GM18858 (cell line): ENCODE data around the gene FAM228A.
"Not testable (repeated sequence)": the region's sequence is repeated elsewhere in the genome, so short reads cannot be mapped to it uniquely, and the experiment has no call there.

Experiments used
- ATAC-seq: cut with Tn5 transposase; IDR thresholded peaks from one replicate; pipeline ENCODE4 v1.9.1; 2021; ENCODE audit not compliant: unreplicated experiment

The FAM228A gene

GRCh38 chr2:24190503-24190902 lies 15.7 kb downstream of the FAM228A start:
- ATAC-seq = no peak

DNA sequence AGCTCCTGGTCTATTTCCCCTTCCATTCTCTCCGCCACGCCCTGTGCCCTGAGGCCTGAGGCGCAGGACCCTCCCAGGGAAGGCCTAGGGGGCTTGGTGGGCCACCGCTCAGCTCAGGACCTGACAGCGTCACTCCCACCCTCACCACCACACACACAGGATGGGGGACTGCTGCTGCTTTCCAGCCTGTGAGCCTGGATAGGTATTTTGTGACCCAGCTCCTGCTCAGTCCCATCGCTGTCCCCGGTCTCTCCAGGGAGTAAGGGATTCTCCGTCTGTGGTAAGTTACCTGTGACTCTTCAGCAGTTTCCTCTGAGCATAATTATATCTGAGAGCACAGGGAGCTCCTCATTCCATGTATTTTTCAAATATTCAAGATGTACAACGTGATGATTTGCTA lies 16.3 kb downstream of the FAM228A start:
- ATAC-seq = no peak

DNA sequence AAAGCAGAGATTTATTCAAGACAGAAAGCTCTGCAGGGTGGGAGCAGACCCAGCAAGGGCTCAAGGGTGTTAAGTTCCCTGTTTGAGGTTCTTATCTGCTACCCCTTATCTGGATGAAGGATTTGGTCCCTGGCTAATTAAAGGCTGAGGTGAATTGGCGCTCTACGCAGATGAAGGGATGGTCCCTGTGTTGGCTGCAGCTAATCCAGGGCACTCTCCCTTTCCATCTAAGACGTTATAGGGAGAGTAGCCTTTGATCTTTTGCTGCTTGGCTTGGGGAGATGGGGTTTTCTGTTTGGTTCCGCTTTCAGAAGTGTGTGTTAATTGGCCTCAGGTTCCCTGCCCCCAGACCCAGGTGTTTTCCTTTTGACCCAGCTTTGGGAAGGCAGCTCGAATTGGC lies 17.0 kb downstream of the FAM228A start:
- no peak for ATAC-seq

DNA sequence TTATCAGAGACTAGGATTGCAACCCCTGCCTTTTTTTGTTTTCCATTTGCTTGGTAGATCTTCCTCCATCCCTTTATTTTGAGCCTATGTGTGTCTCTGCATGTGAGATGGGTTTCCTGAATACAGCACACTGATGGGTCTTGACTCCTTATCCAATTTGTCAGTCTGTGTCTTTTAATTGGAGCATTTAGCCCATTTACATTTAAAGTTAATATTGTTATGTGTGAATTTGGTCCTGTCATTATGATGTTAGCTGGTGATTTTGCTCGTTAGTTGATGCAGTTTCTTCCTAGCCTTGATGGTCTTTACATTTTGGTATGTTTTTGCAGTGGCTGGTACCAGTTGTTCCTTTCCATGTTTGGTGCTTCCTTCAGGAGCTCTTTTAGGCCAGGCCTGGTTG lies 22.4 kb downstream of the FAM228A start:
- not testable (repeated sequence) for ATAC-seq

DNA sequence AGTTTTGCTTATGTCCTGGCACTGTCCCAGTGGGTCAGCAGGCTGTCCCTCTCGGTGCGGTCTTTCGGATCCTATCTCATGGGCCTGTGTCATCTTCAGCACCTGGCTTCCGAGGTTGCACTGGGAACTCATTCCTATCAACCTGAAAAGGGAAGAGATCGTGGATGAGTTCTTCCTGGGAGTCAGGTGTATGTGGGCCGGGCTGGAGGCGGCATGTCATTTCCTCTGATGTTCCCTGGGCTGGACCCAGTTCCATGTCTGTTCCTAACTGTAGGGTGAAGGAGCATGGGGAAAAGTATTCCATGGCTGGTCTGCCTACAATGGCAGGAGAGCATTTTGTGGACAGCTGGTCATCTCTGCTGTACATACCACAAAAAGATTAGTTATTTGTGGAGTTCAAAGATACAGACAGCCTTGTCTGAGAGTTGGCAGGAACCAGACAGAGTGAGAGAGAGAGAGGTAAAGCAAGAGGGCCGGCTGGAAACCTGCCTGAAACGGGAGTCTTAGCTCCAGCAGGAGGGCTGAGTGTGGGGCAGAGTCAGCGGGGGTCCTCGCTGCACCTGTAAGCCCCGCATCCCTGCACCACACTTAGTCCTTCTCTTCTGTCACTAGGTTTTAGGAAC lies 25.2 kb downstream of the FAM228A start:
- no peak for ATAC-seq

DNA sequence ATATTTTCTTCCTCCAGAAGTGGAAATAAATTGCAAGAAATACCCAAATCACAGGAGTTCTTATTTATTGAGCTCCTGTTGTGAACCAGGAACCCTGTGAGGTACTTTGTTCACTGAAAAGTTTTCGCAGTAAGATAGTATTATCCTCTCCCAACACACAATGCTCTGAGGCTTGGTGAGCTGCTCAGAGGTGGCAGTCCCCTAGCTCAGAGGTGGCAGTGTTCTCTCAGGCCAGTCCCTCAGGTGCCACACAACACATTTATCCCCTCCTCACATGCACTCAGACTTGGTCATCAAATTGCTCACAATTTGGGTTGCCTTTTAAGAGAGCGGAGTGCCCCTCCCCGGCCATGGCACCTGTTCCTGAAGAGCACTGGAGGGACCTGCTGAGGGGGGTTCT lies 25.9 kb downstream of the FAM228A start:
- ATAC-seq = no peak

GRCh38 chr2:24203029-24203786 lies 28.4 kb downstream of the FAM228A start:
- no peak for ATAC-seq

DNA sequence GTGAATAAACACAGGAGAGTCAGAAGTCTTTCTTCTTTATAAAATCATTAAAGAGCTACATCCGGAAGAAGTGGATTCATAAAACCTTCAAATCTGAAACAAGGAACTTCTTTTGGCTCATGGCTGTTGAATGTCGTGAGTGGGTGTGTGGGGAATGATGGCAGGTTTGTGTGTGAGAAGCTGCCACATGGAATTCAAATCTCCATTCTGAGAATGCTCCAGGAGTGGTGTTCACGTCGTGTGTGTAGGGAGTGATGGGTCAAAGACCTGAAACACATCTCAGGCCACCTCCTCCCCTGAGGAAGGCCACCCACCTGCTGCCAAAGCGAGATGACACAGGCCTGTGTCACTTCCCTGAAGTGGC lies 28.9 kb downstream of the FAM228A start:
- ATAC-seq = no peak

- ATAC-seq = no peak
Measured at GRCh38 chr2:24204505-24204904, 29.7 kb downstream of the FAM228A start.

DNA sequence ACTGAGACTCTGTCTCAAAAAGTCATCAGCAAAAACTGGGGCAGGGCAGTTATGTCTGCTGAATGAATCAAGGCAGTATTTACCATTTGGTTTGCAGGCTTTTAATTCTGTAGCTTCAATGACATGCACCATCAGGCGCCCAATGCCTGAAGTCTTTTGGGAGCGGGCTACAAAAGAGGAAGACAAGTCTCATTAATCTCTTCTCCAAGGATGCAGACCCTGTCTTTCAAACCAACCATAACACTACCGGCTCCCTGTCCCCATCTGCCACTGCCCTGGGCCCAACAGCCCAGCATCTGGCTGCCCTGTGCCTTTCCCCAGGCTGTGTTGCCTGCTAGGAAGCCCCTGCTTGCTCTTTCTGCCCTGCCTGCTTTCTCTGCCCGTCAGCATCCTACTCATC lies 30.3 kb downstream of the FAM228A start:
- no peak for ATAC-seq

DNA sequence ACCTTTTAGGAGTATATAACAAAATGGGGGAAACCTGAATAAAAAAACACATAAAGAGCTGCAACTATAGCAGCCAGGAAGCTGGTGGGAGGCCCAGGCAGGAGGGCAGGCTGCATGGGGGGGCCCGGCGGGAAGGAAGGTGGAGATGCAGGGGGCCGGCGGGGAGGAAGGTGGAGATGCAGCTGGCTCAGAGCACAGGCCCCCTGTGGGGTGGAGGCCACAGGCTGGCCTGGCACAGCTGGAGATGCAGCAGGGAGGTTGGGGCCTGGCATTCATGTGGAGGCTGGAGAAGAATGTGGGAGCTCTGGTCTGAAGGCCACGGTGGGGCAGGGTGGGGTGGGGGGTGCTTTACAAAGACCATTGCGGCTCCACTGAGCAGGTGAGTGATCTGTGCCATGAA lies 31.4 kb downstream of the FAM228A start:
- no peak for ATAC-seq

DNA sequence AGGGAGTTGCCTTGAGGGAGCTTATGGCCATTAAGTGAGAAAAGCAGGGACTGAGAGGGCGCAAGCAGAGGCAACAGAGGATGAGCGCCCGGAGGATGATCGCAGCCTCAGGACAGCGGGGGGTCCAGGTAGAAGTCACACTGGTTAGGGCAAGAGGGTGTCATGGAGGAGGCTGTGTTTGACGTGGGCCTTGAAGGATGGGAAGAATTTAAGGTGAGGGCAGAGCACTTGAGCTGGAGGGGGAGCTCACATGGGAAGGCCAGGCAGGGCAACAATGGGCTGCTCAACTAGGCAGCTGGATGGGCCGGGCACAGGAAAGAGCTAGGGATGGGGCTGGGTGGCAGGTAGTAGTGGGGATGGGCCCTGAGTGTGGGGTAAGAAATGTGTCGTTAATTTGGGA lies 31.9 kb downstream of the FAM228A start:
- ATAC-seq = no peak

DNA sequence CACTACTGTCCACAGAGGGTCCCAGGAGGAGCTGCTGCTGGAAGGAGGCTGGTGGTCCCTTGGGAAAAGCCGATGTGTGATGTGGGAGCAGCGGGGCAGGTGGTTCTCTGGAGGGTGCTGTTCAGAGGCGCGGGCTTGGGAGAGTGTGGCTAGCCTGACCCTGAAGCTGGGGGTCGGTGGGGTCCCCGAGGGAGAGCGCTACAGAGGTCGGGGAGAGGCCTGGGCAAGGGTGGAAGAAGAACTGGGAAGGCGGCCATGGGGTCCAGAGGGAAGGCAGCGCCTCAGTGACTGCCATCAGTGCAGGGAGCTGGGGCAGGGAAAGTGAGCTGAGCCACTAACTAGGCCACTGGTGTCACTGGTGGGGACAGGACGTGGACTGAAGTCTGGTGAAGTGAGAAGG lies 32.5 kb downstream of the FAM228A start:
- no peak for ATAC-seq

DNA sequence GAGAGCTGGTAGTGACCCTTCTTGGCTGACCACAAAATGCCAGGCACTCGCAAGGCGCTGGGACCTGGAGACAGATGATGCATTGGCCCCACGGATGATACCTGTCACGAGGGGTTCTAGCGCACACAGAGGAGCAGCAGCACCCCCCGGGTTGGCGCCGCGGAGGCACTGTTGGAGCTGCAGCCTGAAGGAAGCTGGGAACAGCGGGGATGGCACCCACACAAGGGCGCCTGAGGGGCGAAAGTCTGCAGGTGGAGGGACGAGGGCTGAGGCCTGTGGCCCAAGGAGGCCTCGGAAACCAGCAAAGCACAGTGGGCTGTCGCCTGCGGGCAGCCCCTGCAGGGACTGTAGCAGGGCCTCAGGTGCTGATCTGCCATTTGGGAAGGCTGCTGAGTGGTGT lies 33.6 kb downstream of the FAM228A start:
- ATAC-seq = no peak

GRCh38 chr2:24209389-24210105 lies 34.7 kb downstream of the FAM228A start:
- ATAC-seq = no peak

GRCh38 chr2:24210106-24210455 lies 35.2 kb downstream of the FAM228A start:
- ATAC-seq = no peak

- no peak for ATAC-seq
Measured at GRCh38 chr2:24210723-24211122, 35.9 kb downstream of the FAM228A start.

GRCh38 chr2:24211408-24211807 lies 36.6 kb downstream of the FAM228A start:
- ATAC-seq = no peak

GRCh38 chr2:24214880-24215279 lies 40.0 kb downstream of the FAM228A start:
- ATAC-seq = peak; percentile 95

DNA sequence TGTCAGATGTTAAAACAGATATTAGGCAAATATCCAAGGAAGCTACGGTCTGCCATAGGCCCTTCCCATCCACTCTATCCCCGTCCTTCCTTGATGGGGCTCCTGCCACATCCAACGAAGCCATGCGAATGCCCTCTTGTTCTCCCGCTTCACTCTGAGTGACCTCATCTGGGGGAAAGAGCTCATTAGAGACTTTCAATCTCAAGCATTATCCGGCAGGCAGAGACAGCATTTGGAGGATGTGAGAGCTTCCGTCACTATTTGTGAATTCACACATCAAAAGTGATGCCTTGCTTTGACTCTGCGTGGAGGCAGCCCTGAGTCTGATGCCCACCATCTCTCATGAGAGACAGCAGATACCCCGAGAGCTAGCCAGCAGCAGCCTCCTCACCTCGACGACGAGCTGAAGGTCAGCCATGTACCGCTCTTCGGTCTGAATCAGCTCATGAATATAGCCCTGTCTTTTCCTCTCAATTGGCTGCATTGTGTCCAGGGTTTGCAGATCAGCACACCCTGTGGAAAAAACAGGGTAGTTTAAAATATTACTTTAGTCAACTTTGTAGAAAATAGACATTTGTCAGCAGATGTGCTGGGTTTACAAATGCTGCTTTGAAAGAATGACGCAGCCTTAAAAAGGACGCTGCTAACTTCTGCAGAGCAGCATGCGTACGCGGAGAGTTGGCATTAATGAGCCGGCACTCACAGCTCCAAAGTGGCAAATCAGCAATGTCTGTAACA lies 45.9 kb downstream of the FAM228A start:
- ATAC-seq = no peak

- ATAC-seq = no peak
Measured at GRCh38 chr2:24221343-24222050, 46.6 kb downstream of the FAM228A start.
